HepG2 (cell line): Measurements from ENCODE around the gene NEURL2. TPM values are rescaled to one million over a fixed set of nuclear protein-coding genes. Genes with fewer than 3 reads are reported as not detected.
A peak's percentile ranks its signal among the peaks of the same experiment; 100 is the strongest.

Experiments
- CBX1 ChIP-seq: IDR thresholded peaks from one replicate; pipeline ENCODE4 v1.6.1; 2016; ENCODE audit warnings: antibody characterized with exemption, low read depth
- FOSL2 ChIP-seq: sonication (generic); formaldehyde crosslinking; IDR thresholded peaks from 2 replicates; pipeline ENCODE4 v1.4.0; 2020; ENCODE audit warnings: missing genetic modification reagents
- HDAC6 ChIP-seq: fragments of 200-600 bp; sonication (generic); IDR thresholded peaks from 2 replicates; pipeline ENCODE4 v1.7.0; 2017; ENCODE audit warnings: mild to moderate bottlenecking, antibody characterized with exemption, low read length, low read depth
- HNRNPK ChIP-seq: fragments of 200-400 bp; formaldehyde crosslinking; IDR thresholded peaks from 2 replicates; pipeline ENCODE4 v1.6.1; 2018; ENCODE audit warnings: low read length, low read depth, moderate library complexity, mild to moderate bottlenecking; ENCODE audit not compliant: poor library complexity, severe bottlenecking
- KLF12 ChIP-seq: sonication (generic); formaldehyde crosslinking; IDR thresholded peaks from 2 replicates; pipeline ENCODE4 v1.4.0; 2020; ENCODE audit warnings: missing genetic modification reagents, borderline replicate concordance
- KMT2B ChIP-seq: IDR thresholded peaks from 2 replicates; pipeline ENCODE4 v1.6.1; 2016; ENCODE audit warnings: missing genetic modification reagents, missing compliant biosample characterization
- MBD4 ChIP-seq: IDR thresholded peaks from 2 replicates; pipeline ENCODE4 v1.6.1; 2012; ENCODE audit warnings: low read length, inconsistent platforms, borderline replicate concordance
- NFATC3 ChIP-seq: sonication (generic); formaldehyde crosslinking; IDR thresholded peaks from 2 replicates; pipeline ENCODE4 v1.5.1; 2020; ENCODE audit warnings: mild to moderate bottlenecking, missing genetic modification reagents
- ZMYM2 ChIP-seq: sonication (generic); formaldehyde crosslinking; IDR thresholded peaks from 2 replicates; pipeline ENCODE4 v1.8.0; 2022; ENCODE audit warnings: mild to moderate bottlenecking, missing genetic modification reagents
- ZSCAN29 ChIP-seq: sonication (generic); formaldehyde crosslinking; conservative IDR thresholded peaks from 2 replicates; pipeline ENCODE4 v1.4.0; 2020; ENCODE audit warnings: mild to moderate bottlenecking, missing genetic modification reagents
- polyA plus RNA-seq, 8 experiments: library from polyadenylated mRNA; depleted of rRNA in 3 of 8; stranded (reverse) in 7 of 8; unstranded in 1 of 8; fragments of >200 nt; fragmentation: Illumina TruSeq in 4 of 8; extraction: Trizol in 4 of 8; gene quantifications; 2 replicates each; pipeline versions ENCODE4 v1.2.1 to v1.2.3, GENCODE V29; 2011 to 2016; ENCODE audit warnings: low read depth in 4 of 8, missing spikeins in 1 of 8, mixed read lengths in 1 of 8; ENCODE audit not compliant: insufficient read depth in 1 of 8
- total RNA-seq, 5 experiments: library from RNA; depleted of rRNA; stranded (reverse); fragments of >200 nt; fragmentation: Illumina TruSeq; extraction: Trizol; gene quantifications; 2 replicates each; pipeline ENCODE4 v1.2.3, GENCODE V29; 2016; ENCODE audit warnings: low read depth in 1 of 5
- TF ChIP-seq, protein P1 (sequence below): sonication (generic); formaldehyde crosslinking; IDR thresholded peaks from 2 replicates; pipeline ENCODE4 v1.4.0; 2020; ENCODE audit warnings: missing genetic modification reagents, borderline replicate concordance
- TF ChIP-seq, protein P2 (sequence below): sonication (generic); formaldehyde crosslinking; IDR thresholded peaks from 2 replicates; pipeline ENCODE4 v1.9.0; 2021; ENCODE audit warnings: missing genetic modification reagents, mild to moderate bottlenecking, borderline replicate concordance
- TF ChIP-seq, protein P3 (sequence below): sonication (generic); formaldehyde crosslinking; IDR thresholded peaks from 2 replicates; pipeline ENCODE4 v1.4.0; 2020; ENCODE audit warnings: missing genetic modification reagents
- TF ChIP-seq, protein P4 (sequence below): sonication (generic); formaldehyde crosslinking; IDR thresholded peaks from 2 replicates; pipeline ENCODE4 v1.5.1; 2020; ENCODE audit warnings: mild to moderate bottlenecking, missing genetic modification reagents, borderline replicate concordance
- TF ChIP-seq, protein P5 (sequence below): sonication (generic); formaldehyde crosslinking; IDR thresholded peaks from 2 replicates; pipeline ENCODE4 v1.4.0; 2020; ENCODE audit warnings: missing genetic modification reagents

Gene NEURL2
- total and polyA plus RNA-seq, 2 of the 13 experiments (the other 11 are each of a cell fraction or from before 2014, with no cell fraction given) = 7.2 to 9.7 TPM

DNA sequence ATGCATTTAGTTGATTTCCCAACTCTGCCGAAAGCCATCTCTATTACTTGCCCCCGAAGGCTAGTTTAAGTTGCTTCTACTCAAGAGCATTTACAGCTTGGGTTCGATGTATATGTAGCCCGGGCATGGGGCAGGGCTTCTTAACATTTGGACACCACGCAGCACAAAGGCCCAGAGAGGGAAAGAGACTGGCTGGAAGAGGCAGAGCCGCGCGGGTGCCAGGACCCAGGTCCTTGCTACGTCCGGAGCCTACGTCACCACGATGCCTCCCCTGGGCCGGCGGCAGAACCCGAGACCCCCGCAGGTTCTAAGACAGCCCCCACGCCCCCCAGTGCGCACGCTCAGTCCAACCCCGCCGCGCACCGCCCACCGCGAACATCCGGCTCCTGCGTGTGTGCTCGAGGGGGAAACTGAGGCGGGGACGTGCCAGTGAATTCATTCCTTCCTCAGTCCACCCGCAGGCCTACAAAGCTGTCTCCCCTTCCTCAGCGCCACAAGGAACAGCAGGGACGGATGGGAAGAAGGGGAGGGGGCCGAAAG, 43.1 kb upstream of the NEURL2 start (continued):
- TF ChIP-seq, protein P1, sequence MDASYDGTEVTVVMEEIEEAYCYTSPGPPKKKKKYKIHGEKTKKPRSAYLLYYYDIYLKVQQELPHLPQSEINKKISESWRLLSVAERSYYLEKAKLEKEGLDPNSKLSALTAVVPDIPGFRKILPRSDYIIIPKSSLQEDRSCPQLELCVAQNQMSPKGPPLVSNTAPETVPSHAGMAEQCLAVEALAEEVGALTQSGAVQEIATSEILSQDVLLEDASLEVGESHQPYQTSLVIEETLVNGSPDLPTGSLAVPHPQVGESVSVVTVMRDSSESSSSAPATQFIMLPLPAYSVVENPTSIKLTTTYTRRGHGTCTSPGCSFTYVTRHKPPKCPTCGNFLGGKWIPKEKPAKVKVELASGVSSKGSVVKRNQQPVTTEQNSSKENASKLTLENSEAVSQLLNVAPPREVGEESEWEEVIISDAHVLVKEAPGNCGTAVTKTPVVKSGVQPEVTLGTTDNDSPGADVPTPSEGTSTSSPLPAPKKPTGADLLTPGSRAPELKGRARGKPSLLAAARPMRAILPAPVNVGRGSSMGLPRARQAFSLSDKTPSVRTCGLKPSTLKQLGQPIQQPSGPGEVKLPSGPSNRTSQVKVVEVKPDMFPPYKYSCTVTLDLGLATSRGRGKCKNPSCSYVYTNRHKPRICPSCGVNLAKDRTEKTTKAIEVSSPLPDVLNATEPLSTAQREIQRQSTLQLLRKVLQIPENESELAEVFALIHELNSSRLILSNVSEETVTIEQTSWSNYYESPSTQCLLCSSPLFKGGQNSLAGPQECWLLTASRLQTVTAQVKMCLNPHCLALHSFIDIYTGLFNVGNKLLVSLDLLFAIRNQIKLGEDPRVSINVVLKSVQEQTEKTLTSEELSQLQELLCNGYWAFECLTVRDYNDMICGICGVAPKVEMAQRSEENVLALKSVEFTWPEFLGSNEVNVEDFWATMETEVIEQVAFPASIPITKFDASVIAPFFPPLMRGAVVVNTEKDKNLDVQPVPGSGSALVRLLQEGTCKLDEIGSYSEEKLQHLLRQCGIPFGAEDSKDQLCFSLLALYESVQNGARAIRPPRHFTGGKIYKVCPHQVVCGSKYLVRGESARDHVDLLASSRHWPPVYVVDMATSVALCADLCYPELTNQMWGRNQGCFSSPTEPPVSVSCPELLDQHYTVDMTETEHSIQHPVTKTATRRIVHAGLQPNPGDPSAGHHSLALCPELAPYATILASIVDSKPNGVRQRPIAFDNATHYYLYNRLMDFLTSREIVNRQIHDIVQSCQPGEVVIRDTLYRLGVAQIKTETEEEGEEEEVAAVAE = no peak
- no peak for TF ChIP-seq FOSL2 (CRISPR knock-in tag)
- TF ChIP-seq MBD4 = no peak
- TF ChIP-seq HDAC6 = no peak
- TF ChIP-seq, protein P2, sequence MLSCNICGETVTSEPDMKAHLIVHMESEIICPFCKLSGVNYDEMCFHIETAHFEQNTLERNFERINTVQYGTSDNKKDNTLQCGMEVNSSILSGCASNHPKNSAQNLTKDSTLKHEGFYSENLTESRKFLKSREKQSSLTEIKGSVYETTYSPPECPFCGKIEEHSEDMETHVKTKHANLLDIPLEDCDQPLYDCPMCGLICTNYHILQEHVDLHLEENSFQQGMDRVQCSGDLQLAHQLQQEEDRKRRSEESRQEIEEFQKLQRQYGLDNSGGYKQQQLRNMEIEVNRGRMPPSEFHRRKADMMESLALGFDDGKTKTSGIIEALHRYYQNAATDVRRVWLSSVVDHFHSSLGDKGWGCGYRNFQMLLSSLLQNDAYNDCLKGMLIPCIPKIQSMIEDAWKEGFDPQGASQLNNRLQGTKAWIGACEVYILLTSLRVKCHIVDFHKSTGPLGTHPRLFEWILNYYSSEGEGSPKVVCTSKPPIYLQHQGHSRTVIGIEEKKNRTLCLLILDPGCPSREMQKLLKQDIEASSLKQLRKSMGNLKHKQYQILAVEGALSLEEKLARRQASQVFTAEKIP (CRISPR knock-in tag) = no peak
- TF ChIP-seq, protein P3, sequence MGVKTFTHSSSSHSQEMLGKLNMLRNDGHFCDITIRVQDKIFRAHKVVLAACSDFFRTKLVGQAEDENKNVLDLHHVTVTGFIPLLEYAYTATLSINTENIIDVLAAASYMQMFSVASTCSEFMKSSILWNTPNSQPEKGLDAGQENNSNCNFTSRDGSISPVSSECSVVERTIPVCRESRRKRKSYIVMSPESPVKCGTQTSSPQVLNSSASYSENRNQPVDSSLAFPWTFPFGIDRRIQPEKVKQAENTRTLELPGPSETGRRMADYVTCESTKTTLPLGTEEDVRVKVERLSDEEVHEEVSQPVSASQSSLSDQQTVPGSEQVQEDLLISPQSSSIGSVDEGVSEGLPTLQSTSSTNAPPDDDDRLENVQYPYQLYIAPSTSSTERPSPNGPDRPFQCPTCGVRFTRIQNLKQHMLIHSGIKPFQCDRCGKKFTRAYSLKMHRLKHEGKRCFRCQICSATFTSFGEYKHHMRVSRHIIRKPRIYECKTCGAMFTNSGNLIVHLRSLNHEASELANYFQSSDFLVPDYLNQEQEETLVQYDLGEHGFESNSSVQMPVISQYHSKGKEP (CRISPR knock-in tag) = no peak; the same call in 1 of the 2 replicates
- peak; percentile 89 for TF ChIP-seq ZSCAN29 (CRISPR knock-in tag)
- no peak; the same call in none of the 2 replicates for TF ChIP-seq NFATC3
- TF ChIP-seq, protein P4, sequence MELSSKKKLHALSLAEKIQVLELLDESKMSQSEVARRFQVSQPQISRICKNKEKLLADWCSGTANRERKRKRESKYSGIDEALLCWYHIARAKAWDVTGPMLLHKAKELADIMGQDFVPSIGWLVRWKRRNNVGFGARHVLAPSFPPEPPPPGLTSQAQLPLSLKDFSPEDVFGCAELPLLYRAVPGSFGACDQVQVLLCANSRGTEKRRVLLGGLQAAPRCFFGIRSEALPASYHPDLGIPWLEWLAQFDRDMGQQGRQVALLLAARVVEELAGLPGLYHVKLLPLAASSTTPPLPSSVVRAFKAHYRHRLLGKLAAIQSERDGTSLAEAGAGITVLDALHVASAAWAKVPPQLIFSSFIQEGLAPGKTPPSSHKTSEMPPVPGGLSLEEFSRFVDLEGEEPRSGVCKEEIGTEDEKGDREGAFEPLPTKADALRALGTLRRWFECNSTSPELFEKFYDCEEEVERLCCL (CRISPR knock-in tag) = no peak
- no peak for TF ChIP-seq CBX1
- TF ChIP-seq HNRNPK = no peak
- TF ChIP-seq KMT2B = no peak
- no peak for TF ChIP-seq ZMYM2 (CRISPR knock-in tag)
- peak; percentile 11; the same call in 1 of the 2 replicates for TF ChIP-seq KLF12
- TF ChIP-seq, protein P5, sequence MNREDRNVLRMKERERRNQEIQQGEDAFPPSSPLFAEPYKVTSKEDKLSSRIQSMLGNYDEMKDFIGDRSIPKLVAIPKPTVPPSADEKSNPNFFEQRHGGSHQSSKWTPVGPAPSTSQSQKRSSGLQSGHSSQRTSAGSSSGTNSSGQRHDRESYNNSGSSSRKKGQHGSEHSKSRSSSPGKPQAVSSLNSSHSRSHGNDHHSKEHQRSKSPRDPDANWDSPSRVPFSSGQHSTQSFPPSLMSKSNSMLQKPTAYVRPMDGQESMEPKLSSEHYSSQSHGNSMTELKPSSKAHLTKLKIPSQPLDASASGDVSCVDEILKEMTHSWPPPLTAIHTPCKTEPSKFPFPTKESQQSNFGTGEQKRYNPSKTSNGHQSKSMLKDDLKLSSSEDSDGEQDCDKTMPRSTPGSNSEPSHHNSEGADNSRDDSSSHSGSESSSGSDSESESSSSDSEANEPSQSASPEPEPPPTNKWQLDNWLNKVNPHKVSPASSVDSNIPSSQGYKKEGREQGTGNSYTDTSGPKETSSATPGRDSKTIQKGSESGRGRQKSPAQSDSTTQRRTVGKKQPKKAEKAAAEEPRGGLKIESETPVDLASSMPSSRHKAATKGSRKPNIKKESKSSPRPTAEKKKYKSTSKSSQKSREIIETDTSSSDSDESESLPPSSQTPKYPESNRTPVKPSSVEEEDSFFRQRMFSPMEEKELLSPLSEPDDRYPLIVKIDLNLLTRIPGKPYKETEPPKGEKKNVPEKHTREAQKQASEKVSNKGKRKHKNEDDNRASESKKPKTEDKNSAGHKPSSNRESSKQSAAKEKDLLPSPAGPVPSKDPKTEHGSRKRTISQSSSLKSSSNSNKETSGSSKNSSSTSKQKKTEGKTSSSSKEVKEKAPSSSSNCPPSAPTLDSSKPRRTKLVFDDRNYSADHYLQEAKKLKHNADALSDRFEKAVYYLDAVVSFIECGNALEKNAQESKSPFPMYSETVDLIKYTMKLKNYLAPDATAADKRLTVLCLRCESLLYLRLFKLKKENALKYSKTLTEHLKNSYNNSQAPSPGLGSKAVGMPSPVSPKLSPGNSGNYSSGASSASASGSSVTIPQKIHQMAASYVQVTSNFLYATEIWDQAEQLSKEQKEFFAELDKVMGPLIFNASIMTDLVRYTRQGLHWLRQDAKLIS (CRISPR knock-in tag) = no peak
